Measurements from ENCODE around the gene DCST2. TPM values are rescaled to one million over a fixed set of nuclear protein-coding genes. Genes with fewer than 3 reads are reported as not detected.

DCST2 gene
- total RNA-seq, 4 donors from 2014 or later, result 3.8 to 11.5 (median 6.3) TPM

DNA sequence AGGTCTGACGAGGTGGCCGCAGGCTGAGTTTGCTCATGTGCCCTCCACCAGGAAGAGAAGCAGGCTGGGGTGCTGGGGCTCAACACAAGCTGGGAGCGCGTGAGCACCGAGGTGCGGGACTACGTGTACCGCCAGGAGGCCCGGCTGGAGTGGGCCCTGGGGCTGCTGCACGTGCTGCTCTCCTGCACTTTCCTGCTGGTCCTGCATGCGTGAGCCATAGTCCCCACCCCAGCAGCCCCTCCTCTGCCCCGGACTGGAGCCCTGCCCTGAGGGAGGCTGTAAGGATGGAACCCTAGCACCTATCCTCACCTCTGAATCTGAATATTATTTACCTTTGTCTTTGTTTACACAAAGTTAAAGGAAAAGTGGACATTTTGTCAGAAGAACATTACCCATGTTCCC, 9.7 kb upstream of the DCST2 start:
- TF ChIP-seq, protein P1, sequence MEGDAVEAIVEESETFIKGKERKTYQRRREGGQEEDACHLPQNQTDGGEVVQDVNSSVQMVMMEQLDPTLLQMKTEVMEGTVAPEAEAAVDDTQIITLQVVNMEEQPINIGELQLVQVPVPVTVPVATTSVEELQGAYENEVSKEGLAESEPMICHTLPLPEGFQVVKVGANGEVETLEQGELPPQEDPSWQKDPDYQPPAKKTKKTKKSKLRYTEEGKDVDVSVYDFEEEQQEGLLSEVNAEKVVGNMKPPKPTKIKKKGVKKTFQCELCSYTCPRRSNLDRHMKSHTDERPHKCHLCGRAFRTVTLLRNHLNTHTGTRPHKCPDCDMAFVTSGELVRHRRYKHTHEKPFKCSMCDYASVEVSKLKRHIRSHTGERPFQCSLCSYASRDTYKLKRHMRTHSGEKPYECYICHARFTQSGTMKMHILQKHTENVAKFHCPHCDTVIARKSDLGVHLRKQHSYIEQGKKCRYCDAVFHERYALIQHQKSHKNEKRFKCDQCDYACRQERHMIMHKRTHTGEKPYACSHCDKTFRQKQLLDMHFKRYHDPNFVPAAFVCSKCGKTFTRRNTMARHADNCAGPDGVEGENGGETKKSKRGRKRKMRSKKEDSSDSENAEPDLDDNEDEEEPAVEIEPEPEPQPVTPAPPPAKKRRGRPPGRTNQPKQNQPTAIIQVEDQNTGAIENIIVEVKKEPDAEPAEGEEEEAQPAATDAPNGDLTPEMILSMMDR (IDR thresholded peaks at IDR 0.05), result no peak
- no peak for TF ChIP-seq POLR2A (IDR thresholded peaks at IDR 0.05)
- H3K4me3 ChIP-seq (ENCODE audit: low read depth, poor library complexity, severe bottlenecking), result no peak overlapping the region
- intact Hi-C loops (cut with DNase I; ENCODE audit: low total_unique reads), result no loop called here
- 59 to 61% methylated on average over 12 of the region's 12 CpGs for WGBS, 2 donors
- DNase-seq (ENCODE audit: low spot score in 2 of 2), result no peak

DNA sequence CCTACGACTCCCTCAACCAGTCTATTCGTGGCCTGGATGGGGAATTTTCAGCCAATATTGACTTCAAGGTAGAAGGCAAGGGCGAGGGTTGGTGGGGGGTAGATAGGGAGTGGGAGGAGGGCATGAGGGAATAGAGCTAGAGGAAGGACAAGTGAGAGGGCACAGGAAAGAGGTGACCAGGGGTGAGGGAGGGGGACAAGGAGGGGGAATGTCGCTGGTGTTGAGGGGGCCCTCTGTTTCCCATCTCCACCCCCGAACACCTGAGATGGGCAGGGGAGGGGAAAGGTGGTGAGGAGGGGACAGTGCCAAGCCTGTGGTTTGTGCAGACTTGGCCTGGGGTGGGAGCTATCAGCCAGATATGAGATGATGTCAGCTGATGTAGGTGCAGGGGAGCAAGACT, 9.2 kb upstream of the DCST2 start:
- intact Hi-C loops (cut with DNase I; ENCODE audit: low total_unique reads), result no loop called here
- DNase-seq (ENCODE audit: low spot score in 2 of 2), result no peak
- TF ChIP-seq, protein P1 (IDR thresholded peaks at IDR 0.05), result no peak
- no peak for TF ChIP-seq POLR2A (IDR thresholded peaks at IDR 0.05)
- 74 to 82% methylated on average over 5 of the region's 5 CpGs for WGBS, 2 donors
- no peak overlapping the region for H3K4me3 ChIP-seq (ENCODE audit: low read depth, poor library complexity, severe bottlenecking)

DNA sequence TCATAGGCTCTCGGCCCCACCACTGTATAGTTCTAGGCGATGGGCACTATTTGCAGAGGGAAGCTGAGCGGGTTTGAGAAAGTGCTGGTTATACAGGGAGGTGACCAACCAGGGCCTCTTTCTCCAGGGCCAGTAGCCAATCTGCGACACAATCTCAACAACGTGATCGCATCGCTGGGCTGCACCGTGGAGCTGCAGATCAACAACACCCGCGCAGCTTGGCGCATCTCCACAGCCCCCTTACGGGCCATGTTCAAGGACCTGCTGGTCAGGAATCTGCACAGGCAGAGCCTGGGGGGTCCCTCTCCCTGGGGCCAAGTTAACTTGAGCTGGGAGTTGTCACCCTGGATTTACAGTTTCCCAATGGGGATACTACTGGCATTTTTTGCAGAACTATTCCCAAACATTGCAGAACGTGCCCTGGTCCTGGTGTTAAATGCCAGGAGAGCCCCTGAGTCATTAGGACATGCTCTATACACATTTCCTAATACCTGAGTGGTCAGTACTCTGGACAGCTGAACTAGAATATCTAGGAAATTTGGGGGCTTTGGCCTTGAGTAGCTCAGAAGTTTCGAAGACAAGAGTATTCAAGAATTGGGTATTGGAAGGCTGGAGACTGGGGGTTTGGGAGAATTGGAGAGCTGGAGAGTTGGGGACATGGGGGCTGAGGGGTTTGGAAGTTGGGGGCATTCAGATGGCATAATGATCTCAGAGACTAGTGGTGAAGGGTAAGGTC, 6.9 kb upstream of the DCST2 start:
- intact Hi-C loops (cut with DNase I; ENCODE audit: low total_unique reads), result no loop called here
- 89 to 90% methylated on average over 14 of the region's 14 CpGs for WGBS, 2 donors
- DNase-seq (ENCODE audit: low spot score in 2 of 2), result no peak
- no peak overlapping the region for H3K4me3 ChIP-seq (ENCODE audit: low read depth, poor library complexity, severe bottlenecking)
- TF ChIP-seq, protein P1 (IDR thresholded peaks at IDR 0.05), result no peak
- TF ChIP-seq POLR2A (IDR thresholded peaks at IDR 0.05), result no peak

DNA sequence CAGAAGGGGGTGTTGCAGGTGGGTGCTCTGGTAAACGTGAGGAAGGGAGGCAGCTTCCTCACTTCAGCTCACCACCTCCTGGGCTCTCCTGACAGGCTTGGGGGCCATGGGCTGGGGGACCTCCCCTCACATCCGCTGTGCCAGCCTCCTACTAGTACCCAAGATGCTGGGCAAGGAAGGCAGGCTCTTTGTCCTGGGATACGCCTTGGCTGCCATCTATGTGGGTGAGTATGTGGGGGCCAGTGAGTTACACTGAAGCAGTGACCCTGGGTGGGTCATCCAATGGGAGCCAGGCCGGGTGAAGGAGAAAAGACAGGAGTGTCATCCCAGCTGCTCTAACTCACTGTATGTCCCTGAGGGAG, 5.7 kb upstream of the DCST2 start:
- 70 to 73% methylated on average over 4 of the region's 4 CpGs for WGBS, 2 donors
- H3K4me3 ChIP-seq (ENCODE audit: low read depth, poor library complexity, severe bottlenecking), result no peak overlapping the region
- intact Hi-C loops (cut with DNase I; ENCODE audit: low total_unique reads), result no loop called here
- DNase-seq (ENCODE audit: low spot score in 2 of 2), result no peak
- TF ChIP-seq, protein P1 (IDR thresholded peaks at IDR 0.05), result no peak
- TF ChIP-seq POLR2A (IDR thresholded peaks at IDR 0.05), result no peak

DNA sequence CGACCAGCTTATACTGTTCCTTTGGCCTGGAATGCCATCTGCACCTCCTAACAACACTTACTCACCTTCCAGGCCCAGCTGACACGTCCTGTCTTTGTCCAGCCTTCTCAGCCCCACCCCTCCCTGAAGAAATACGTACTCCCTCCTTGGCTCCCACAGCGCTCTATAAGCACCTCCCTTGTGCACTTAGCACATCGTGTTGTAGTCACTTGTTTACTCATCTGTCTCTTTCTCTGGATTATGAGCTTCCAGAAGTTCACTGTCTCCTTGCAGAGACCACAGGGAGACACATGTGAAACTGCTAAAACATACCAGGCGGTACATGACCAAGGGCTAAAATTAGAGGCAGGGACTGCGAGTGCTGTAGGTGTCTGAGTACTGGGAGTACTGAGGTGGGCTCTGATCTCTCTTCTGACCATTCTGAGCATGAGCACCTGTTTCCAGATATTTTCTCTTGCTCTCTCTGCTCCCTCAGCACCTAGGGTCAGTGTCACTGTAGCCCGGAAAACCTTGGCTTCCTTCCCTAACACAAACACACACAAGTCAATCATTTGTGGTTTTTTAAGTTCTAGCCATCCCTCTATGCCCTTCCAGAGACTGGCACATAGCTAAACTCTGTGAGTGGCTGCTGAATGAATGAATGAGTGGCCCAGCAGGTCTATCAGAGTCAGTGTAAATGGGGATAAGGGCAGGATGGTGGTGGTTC, 5.2 kb upstream of the DCST2 start:
- no peak overlapping the region for H3K4me3 ChIP-seq (ENCODE audit: low read depth, poor library complexity, severe bottlenecking)
- TF ChIP-seq, protein P1 (IDR thresholded peaks at IDR 0.05), result no peak
- TF ChIP-seq POLR2A (IDR thresholded peaks at IDR 0.05), result no peak
- WGBS, 2 donors, result 30 to 31% methylated on average over 8 of the region's 8 CpGs
- DNase-seq (ENCODE audit: low spot score in 2 of 2), result peak in 1 of 2 donors; percentile 76
- intact Hi-C loops (cut with DNase I; ENCODE audit: low total_unique reads), result no loop called here

Measured in lower leg skin (tissue), 4 donors.